ENCODE measurements around the gene EYS.

Gene EYS

GRCh38 chr6:64969139-64969538 lies 737.9 kb downstream of the EYS start:
- TF ChIP-seq ZNF274 (IDR thresholded peaks at IDR 0.05; ENCODE audit: low read depth, low read length) (no peak), SUZ12 (IDR thresholded peaks at IDR 0.05; ENCODE audit: extremely low read depth, insufficient read depth, insufficient read length) (no peak), YY1 (IDR thresholded peaks at IDR 0.05; ENCODE audit: insufficient read depth, insufficient read length) (no peak)
- no peak overlapping the region for H3K9ac ChIP-seq (ENCODE audit: insufficient read length, low read depth)
- DNase-seq (ENCODE audit: low read depth, low spot score): no peak
- H3K4me3 ChIP-seq (ENCODE audit: insufficient read length, low read depth): no peak overlapping the region
- H3K36me3 ChIP-seq (ENCODE audit: insufficient read depth, insufficient read length, low read length): no peaks in the 10 kb centered on the region
- no peaks in the 10 kb centered on the region for H3K4me1 ChIP-seq (ENCODE audit: insufficient read depth, insufficient read length)
- no peaks in the 10 kb centered on the region for H3K27me3 ChIP-seq (ENCODE audit: insufficient read depth, insufficient read length)
- H3K9me3 ChIP-seq (ENCODE audit: insufficient read depth, low read length): no peaks in the 10 kb centered on the region

GRCh38 chr6:64955435-64955848 lies 751.6 kb downstream of the EYS start:
- Histone ChIP-seq H3K4me3 (ENCODE audit: insufficient read length, low read depth) (no peak overlapping the region), H3K4me1 (ENCODE audit: insufficient read depth, insufficient read length) (no peaks in the 10 kb centered on the region), H3K36me3 (ENCODE audit: insufficient read depth, insufficient read length, low read length) (no peaks in the 10 kb centered on the region), H3K27me3 (ENCODE audit: insufficient read depth, insufficient read length) (no peaks in the 10 kb centered on the region), H3K9me3 (ENCODE audit: insufficient read depth, low read length) (no peaks in the 10 kb centered on the region), H3K9ac (ENCODE audit: insufficient read length, low read depth) (no peak overlapping the region)
- no peak for DNase-seq (ENCODE audit: low read depth, low spot score)
- TF ChIP-seq SUZ12 (IDR thresholded peaks at IDR 0.05; ENCODE audit: extremely low read depth, insufficient read depth, insufficient read length) (no peak), ZNF274 (IDR thresholded peaks at IDR 0.05; ENCODE audit: low read depth, low read length) (no peak)

- Histone ChIP-seq H3K27me3 (ENCODE audit: insufficient read depth, insufficient read length) (no peaks in the 10 kb centered on the region), H3K4me3 (ENCODE audit: insufficient read length, low read depth) (no peak overlapping the region), H3K4me1 (ENCODE audit: insufficient read depth, insufficient read length) (no peaks in the 10 kb centered on the region), H3K36me3 (ENCODE audit: insufficient read depth, insufficient read length, low read length) (no peaks in the 10 kb centered on the region), H3K9ac (ENCODE audit: insufficient read length, low read depth) (no peak overlapping the region), H3K9me3 (ENCODE audit: insufficient read depth, low read length) (no peaks in the 10 kb centered on the region)
- DNase-seq (ENCODE audit: low read depth, low spot score): no peak
- no peak for TF ChIP-seq YY1 (IDR thresholded peaks at IDR 0.05; ENCODE audit: insufficient read depth, insufficient read length)
- TF ChIP-seq SUZ12 (IDR thresholded peaks at IDR 0.05; ENCODE audit: extremely low read depth, insufficient read depth, insufficient read length): no peak
- TF ChIP-seq ZNF274 (IDR thresholded peaks at IDR 0.05; ENCODE audit: low read depth, low read length): no peak
Measured at GRCh38 chr6:64949257-64949656, 757.8 kb downstream of the EYS start.

GRCh38 chr6:64948261-64948660 lies 758.8 kb downstream of the EYS start:
- no peak overlapping the region for H3K4me3 ChIP-seq (ENCODE audit: insufficient read length, low read depth)
- no peaks in the 10 kb centered on the region for H3K9me3 ChIP-seq (ENCODE audit: insufficient read depth, low read length)
- no peaks in the 10 kb centered on the region for H3K4me1 ChIP-seq (ENCODE audit: insufficient read depth, insufficient read length)
- no peaks in the 10 kb centered on the region for H3K36me3 ChIP-seq (ENCODE audit: insufficient read depth, insufficient read length, low read length)
- H3K9ac ChIP-seq (ENCODE audit: insufficient read length, low read depth): no peak overlapping the region
- H3K27me3 ChIP-seq (ENCODE audit: insufficient read depth, insufficient read length): no peaks in the 10 kb centered on the region
- DNase-seq (ENCODE audit: low read depth, low spot score): no peak
- no peak for TF ChIP-seq ZNF274 (IDR thresholded peaks at IDR 0.05; ENCODE audit: low read depth, low read length)
- no peak for TF ChIP-seq YY1 (IDR thresholded peaks at IDR 0.05; ENCODE audit: insufficient read depth, insufficient read length)
- no peak for TF ChIP-seq SUZ12 (IDR thresholded peaks at IDR 0.05; ENCODE audit: extremely low read depth, insufficient read depth, insufficient read length)

GRCh38 chr6:64945450-64945849 lies 761.6 kb downstream of the EYS start:
- Histone ChIP-seq H3K9ac (ENCODE audit: insufficient read length, low read depth) (no peak overlapping the region), H3K36me3 (ENCODE audit: insufficient read depth, insufficient read length, low read length) (no peaks in the 10 kb centered on the region), H3K9me3 (ENCODE audit: insufficient read depth, low read length) (no peaks in the 10 kb centered on the region), H3K4me3 (ENCODE audit: insufficient read length, low read depth) (no peak overlapping the region), H3K27me3 (ENCODE audit: insufficient read depth, insufficient read length) (no peaks in the 10 kb centered on the region), H3K4me1 (ENCODE audit: insufficient read depth, insufficient read length) (no peaks in the 10 kb centered on the region)
- DNase-seq (ENCODE audit: low read depth, low spot score): no peak
- TF ChIP-seq ZNF274 (IDR thresholded peaks at IDR 0.05; ENCODE audit: low read depth, low read length): no peak
- no peak for TF ChIP-seq YY1 (IDR thresholded peaks at IDR 0.05; ENCODE audit: insufficient read depth, insufficient read length)
- TF ChIP-seq SUZ12 (IDR thresholded peaks at IDR 0.05; ENCODE audit: extremely low read depth, insufficient read depth, insufficient read length): no peak

GRCh38 chr6:64932486-64932885 lies 774.5 kb downstream of the EYS start:
- no peaks in the 10 kb centered on the region for H3K4me1 ChIP-seq (ENCODE audit: insufficient read depth, insufficient read length)
- no peak for TF ChIP-seq ZNF274 (IDR thresholded peaks at IDR 0.05; ENCODE audit: low read depth, low read length)
- no peak for TF ChIP-seq SUZ12 (IDR thresholded peaks at IDR 0.05; ENCODE audit: extremely low read depth, insufficient read depth, insufficient read length)
- TF ChIP-seq YY1 (IDR thresholded peaks at IDR 0.05; ENCODE audit: insufficient read depth, insufficient read length): no peak

GRCh38 chr6:64930681-64931080 lies 776.3 kb downstream of the EYS start:
- no peaks in the 10 kb centered on the region for H3K36me3 ChIP-seq (ENCODE audit: insufficient read depth, insufficient read length, low read length)
- no peaks in the 10 kb centered on the region for H3K9me3 ChIP-seq (ENCODE audit: insufficient read depth, low read length)
- H3K4me1 ChIP-seq (ENCODE audit: insufficient read depth, insufficient read length): no peaks in the 10 kb centered on the region
- no peak overlapping the region for H3K4me3 ChIP-seq (ENCODE audit: insufficient read length, low read depth)
- no peak for DNase-seq (ENCODE audit: low read depth, low spot score)
- TF ChIP-seq ZNF274 (IDR thresholded peaks at IDR 0.05; ENCODE audit: low read depth, low read length) (no peak), YY1 (IDR thresholded peaks at IDR 0.05; ENCODE audit: insufficient read depth, insufficient read length) (no peak)
- H3K9ac ChIP-seq (ENCODE audit: insufficient read length, low read depth): no peak overlapping the region
- H3K27me3 ChIP-seq (ENCODE audit: insufficient read depth, insufficient read length): no peaks in the 10 kb centered on the region

More at GRCh38 chr6:64932486-64932885, 774.5 kb downstream of the EYS start:
- no peak for DNase-seq (ENCODE audit: low read depth, low spot score)
- Histone ChIP-seq H3K36me3 (ENCODE audit: insufficient read depth, insufficient read length, low read length) (no peaks in the 10 kb centered on the region), H3K9me3 (ENCODE audit: insufficient read depth, low read length) (no peaks in the 10 kb centered on the region), H3K4me3 (ENCODE audit: insufficient read length, low read depth) (no peak overlapping the region), H3K9ac (ENCODE audit: insufficient read length, low read depth) (no peak overlapping the region), H3K27me3 (ENCODE audit: insufficient read depth, insufficient read length) (no peaks in the 10 kb centered on the region)

- no peak for TF ChIP-seq YY1 (IDR thresholded peaks at IDR 0.05; ENCODE audit: insufficient read depth, insufficient read length)
- no peak for TF ChIP-seq ZNF274 (IDR thresholded peaks at IDR 0.05; ENCODE audit: low read depth, low read length)
- no peak for TF ChIP-seq SUZ12 (IDR thresholded peaks at IDR 0.05; ENCODE audit: extremely low read depth, insufficient read depth, insufficient read length)
- no peak overlapping the region for H3K9ac ChIP-seq (ENCODE audit: insufficient read length, low read depth)
- no peak for DNase-seq (ENCODE audit: low read depth, low spot score)
- H3K27me3 ChIP-seq (ENCODE audit: insufficient read depth, insufficient read length): no peaks in the 10 kb centered on the region
- H3K36me3 ChIP-seq (ENCODE audit: insufficient read depth, insufficient read length, low read length): no peaks in the 10 kb centered on the region
- no peaks in the 10 kb centered on the region for H3K9me3 ChIP-seq (ENCODE audit: insufficient read depth, low read length)
- no peaks in the 10 kb centered on the region for H3K4me1 ChIP-seq (ENCODE audit: insufficient read depth, insufficient read length)
- no peak overlapping the region for H3K4me3 ChIP-seq (ENCODE audit: insufficient read length, low read depth)
Measured at GRCh38 chr6:64926051-64926450, 781.0 kb downstream of the EYS start.
